ENCODE data around the gene HPGD.

DNA sequence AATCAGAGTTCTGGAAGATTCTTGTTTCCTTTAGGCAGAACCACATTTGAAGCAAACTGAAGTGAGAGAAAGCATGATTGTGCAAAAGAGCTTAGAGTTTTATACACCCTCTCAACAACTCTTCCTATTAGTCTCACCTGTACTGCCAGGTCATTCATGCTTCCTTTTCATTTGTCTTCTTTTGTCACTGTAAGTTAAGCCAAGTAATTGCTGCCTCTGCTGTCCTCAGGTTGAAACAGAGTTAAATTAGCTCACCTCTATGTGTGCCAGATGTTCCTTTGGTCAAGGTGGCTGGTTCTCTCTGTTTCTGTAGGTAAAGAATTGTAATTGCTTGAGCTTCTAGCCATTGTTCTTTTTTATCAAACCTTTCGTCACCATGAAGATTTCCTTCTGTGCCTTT is 41.1 kb upstream of the HPGD start:
- TF ChIP-seq, protein P1, sequence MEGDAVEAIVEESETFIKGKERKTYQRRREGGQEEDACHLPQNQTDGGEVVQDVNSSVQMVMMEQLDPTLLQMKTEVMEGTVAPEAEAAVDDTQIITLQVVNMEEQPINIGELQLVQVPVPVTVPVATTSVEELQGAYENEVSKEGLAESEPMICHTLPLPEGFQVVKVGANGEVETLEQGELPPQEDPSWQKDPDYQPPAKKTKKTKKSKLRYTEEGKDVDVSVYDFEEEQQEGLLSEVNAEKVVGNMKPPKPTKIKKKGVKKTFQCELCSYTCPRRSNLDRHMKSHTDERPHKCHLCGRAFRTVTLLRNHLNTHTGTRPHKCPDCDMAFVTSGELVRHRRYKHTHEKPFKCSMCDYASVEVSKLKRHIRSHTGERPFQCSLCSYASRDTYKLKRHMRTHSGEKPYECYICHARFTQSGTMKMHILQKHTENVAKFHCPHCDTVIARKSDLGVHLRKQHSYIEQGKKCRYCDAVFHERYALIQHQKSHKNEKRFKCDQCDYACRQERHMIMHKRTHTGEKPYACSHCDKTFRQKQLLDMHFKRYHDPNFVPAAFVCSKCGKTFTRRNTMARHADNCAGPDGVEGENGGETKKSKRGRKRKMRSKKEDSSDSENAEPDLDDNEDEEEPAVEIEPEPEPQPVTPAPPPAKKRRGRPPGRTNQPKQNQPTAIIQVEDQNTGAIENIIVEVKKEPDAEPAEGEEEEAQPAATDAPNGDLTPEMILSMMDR (IDR thresholded peaks at IDR 0.05), result no peak
- TF ChIP-seq POLR2A (IDR thresholded peaks at IDR 0.05), result no peak
